Caco-2 (cell line): Measurements from ENCODE around the gene KRT37. TPM values are rescaled to one million over a fixed set of nuclear protein-coding genes. Genes with fewer than 3 reads are reported as not detected.

ENCODE experiments used
- BruUV-seq: library from RNA; stranded (reverse); fragments of 400-500 nt; replicated peaks from 2 replicates; lab custom pipeline; 2021; lab: Mats Ljungman, UMichigan
- CTCF ChIA-PET: fragments of 300-600 bp; sonication (Branson Sonifier 250); formaldehyde crosslinking; loops from one replicate; lab custom pipeline; 2022; ENCODE audit warnings: antibody characterized with exemption; lab: Charles Lee
- POLR2A ChIA-PET: fragments of 300-600 bp; sonication (Branson Sonifier 250); formaldehyde crosslinking; loops from one replicate; lab custom pipeline; 2022; ENCODE audit warnings: antibody characterized with exemption; lab: Charles Lee
- DNase-seq, 2 experiments: peaks; one replicate each; pipeline versions ENCODE4 v3.0.0 to v3.0.0-alpha.2; 2020 to 2022
- H3K27me3 ChIP-seq: replicated peaks from 2 replicates; pipeline ENCODE4 v1.6.0; 2011; ENCODE audit warnings: low read length; ENCODE audit not compliant: control insufficient read depth, insufficient read depth
- H3K36me3 ChIP-seq: 2 replicates; pipeline ENCODE4 v1.5.1; 2011; ENCODE audit warnings: low read length; ENCODE audit not compliant: control insufficient read depth, insufficient read depth
- H3K4me1 ChIP-seq: fragments of 250-450 bp; sonication (Bioruptor Pico); 2 replicates; pipeline ENCODE4 v1.5.1; 2020; ENCODE audit warnings: mild to moderate bottlenecking
- H3K4me3 ChIP-seq: 2 replicates; pipeline ENCODE4 v1.5.1; 2011; ENCODE audit warnings: low read depth, mild to moderate bottlenecking, control low read depth, low read length
- H3K9me3 ChIP-seq: fragments of 250-450 bp; sonication (Bioruptor Pico); 2 replicates; pipeline ENCODE4 v1.5.1; 2020; ENCODE audit warnings: mild to moderate bottlenecking, moderate library complexity
- H3K27ac Mint-ChIP-seq: one replicate; pipeline ENCODE4 v1.8.0; 2022; ENCODE audit warnings: mixed read lengths; ENCODE audit not compliant: unreplicated experiment
- H3K27me3 Mint-ChIP-seq: one replicate; pipeline ENCODE4 v1.8.0; 2022; ENCODE audit warnings: mixed read lengths; ENCODE audit not compliant: insufficient read depth, unreplicated experiment
- H3K36me3 Mint-ChIP-seq: one replicate; pipeline ENCODE4 v1.8.0; 2022; ENCODE audit warnings: mild to moderate bottlenecking, mixed read lengths; ENCODE audit not compliant: insufficient read depth, unreplicated experiment
- H3K4me1 Mint-ChIP-seq: one replicate; pipeline ENCODE4 v1.8.0; 2022; ENCODE audit warnings: low read depth, mixed read lengths; ENCODE audit not compliant: unreplicated experiment
- H3K4me3 Mint-ChIP-seq: one replicate; pipeline ENCODE4 v1.8.0; 2022; ENCODE audit warnings: mild to moderate bottlenecking, moderate library complexity, mixed read lengths; ENCODE audit not compliant: unreplicated experiment
- H3K9me3 Mint-ChIP-seq: one replicate; pipeline ENCODE4 v1.8.0; 2022; ENCODE audit warnings: mixed read lengths; ENCODE audit not compliant: unreplicated experiment
- CTCF ChIP-seq, 2 experiments: fragments of 200-600 bp in 1 of 2; IDR thresholded peaks; 1 replicate in 1 of 2; 2 replicates in 1 of 2; pipeline versions ENCODE4 v1.5.1 to v1.8.0; 2011 to 2022; ENCODE audit warnings: antibody characterized with exemption in 1 of 2, control low read depth in 1 of 2, inconsistent platforms in 1 of 2, low read depth in 1 of 2, low read length in 1 of 2, mild to moderate bottlenecking in 1 of 2, moderate library complexity in 1 of 2; ENCODE audit not compliant: insufficient read depth in 1 of 2, severe bottlenecking in 1 of 2, unreplicated experiment in 1 of 2
- intact Hi-C: fragments of 100-400 bp; cut with micrococcal nuclease; formaldehyde crosslinking; loops from one replicate; pipeline ENCODE4 v1.10.0; 2022; ENCODE audit not compliant: unreplicated experiment
- total RNA-seq: library from RNA; stranded (reverse); gene quantifications from 2 replicates; pipeline ENCODE4 v1.2.3, GENCODE V29; 2022

Gene KRT37
- total RNA-seq, 1 experiment from 2014 or later = not detected

- no peak overlapping the region for H3K4me3 Mint-ChIP-seq
- H3K27me3 ChIP-seq = no peaks in the 10 kb centered on the region
- BruUV-seq = no TSS peak
- no peak for DNase-seq
- no peak overlapping the region for H3K4me3 ChIP-seq
- intact Hi-C loops = no loop called here
- H3K4me1 Mint-ChIP-seq = peaks cover 9% of the 10 kb centered on the region
- POLR2A ChIA-PET = interaction anchor here (0.7 kb wide), 1 partner anchor 36 kb away, joined by 3 read pairs; no protein-coding TSS in a partner anchor
- CTCF ChIA-PET = interaction anchor here (0.7 to 1.1 kb wide), 2 partner anchors 13 to 259 kb away, joined by 4 read pairs; no protein-coding TSS in a partner anchor
- no peaks in the 10 kb centered on the region for H3K9me3 ChIP-seq
- no peaks in the 10 kb centered on the region for H3K27me3 Mint-ChIP-seq
- no peaks in the 10 kb centered on the region for H3K36me3 ChIP-seq
- no peak overlapping the region for H3K27ac Mint-ChIP-seq
- no peak for TF ChIP-seq CTCF (IDR thresholded peaks at IDR 0.05; ENCODE audit: insufficient read depth in 1 of 2, low read depth in 1 of 2, low read length in 1 of 2, severe bottlenecking in 1 of 2, unreplicated experiment in 1 of 2)
- no peaks in the 10 kb centered on the region for H3K9me3 Mint-ChIP-seq
- no peaks in the 10 kb centered on the region for H3K36me3 Mint-ChIP-seq
- H3K4me1 ChIP-seq = peaks cover 7% of the 10 kb centered on the region; the same call in 1 of the 2 replicates
These were observed 20.2 kb downstream of the KRT37 start for GRCh38 chr17:41404024-41404671.

- Histone ChIP-seq H3K4me1 (peaks cover 7% of the 10 kb centered on the region; the same call in 1 of the 2 replicates), H3K36me3 (no peaks in the 10 kb centered on the region), H3K27me3 (no peaks in the 10 kb centered on the region), H3K4me3 (no peak overlapping the region), H3K9me3 (no peaks in the 10 kb centered on the region)
- ChIA-PET CTCF (interaction anchor here (1.1 kb wide), 1 partner anchor 259 kb away, joined by 4 read pairs; no protein-coding TSS in a partner anchor), POLR2A (no interaction called here)
- intact Hi-C loops = no loop called here
- Mint-ChIP-seq H3K27me3 (no peaks in the 10 kb centered on the region), H3K36me3 (no peaks in the 10 kb centered on the region), H3K27ac (no peak overlapping the region), H3K9me3 (no peaks in the 10 kb centered on the region), H3K4me3 (no peak overlapping the region), H3K4me1 (peaks cover 9% of the 10 kb centered on the region)
- TF ChIP-seq CTCF (IDR thresholded peaks at IDR 0.05; ENCODE audit: insufficient read depth in 1 of 2, low read depth in 1 of 2, low read length in 1 of 2, severe bottlenecking in 1 of 2, unreplicated experiment in 1 of 2) = no peak
- BruUV-seq = no TSS peak
- no peak for DNase-seq
These were observed 20.9 kb downstream of the KRT37 start for GRCh38 chr17:41403404-41404023.

GRCh38 chr17:41402161-41402560 lies 22.2 kb downstream of the KRT37 start:
- Mint-ChIP-seq H3K4me3 (no peak overlapping the region), H3K27me3 (no peaks in the 10 kb centered on the region), H3K4me1 (peaks cover 9% of the 10 kb centered on the region), H3K36me3 (no peaks in the 10 kb centered on the region), H3K9me3 (no peaks in the 10 kb centered on the region), H3K27ac (no peak overlapping the region)
- CTCF ChIA-PET = interaction anchor here (0.6 kb wide), 1 partner anchor 635 kb away, joined by 3 read pairs; no protein-coding TSS in a partner anchor
- no peaks in the 10 kb centered on the region for H3K27me3 ChIP-seq
- no TSS peak for BruUV-seq
- POLR2A ChIA-PET = no interaction called here
- intact Hi-C loops = no loop called here
- TF ChIP-seq CTCF (IDR thresholded peaks at IDR 0.05; ENCODE audit: insufficient read depth in 1 of 2, low read depth in 1 of 2, low read length in 1 of 2, severe bottlenecking in 1 of 2, unreplicated experiment in 1 of 2) = no peak
- no peak overlapping the region for H3K4me3 ChIP-seq
- no peaks in the 10 kb centered on the region for H3K36me3 ChIP-seq
- no peaks in the 10 kb centered on the region for H3K9me3 ChIP-seq
- DNase-seq = no peak
- H3K4me1 ChIP-seq = peaks cover 7% of the 10 kb centered on the region; the same call in 1 of the 2 replicates
